ENCODE results near the gene KCP. TPM values are rescaled to one million over a fixed set of nuclear protein-coding genes. Genes with fewer than 3 reads are reported as not detected.

The KCP gene
- total and polyA plus RNA-seq, 8 donors, result 1.5 to 9.8 (median 7.0) TPM

- peak overlapping the region; percentile 47 to 56 for H3K4me3 ChIP-seq
- intact Hi-C loops (cut with DNase I), result no loop called here
- TF ChIP-seq, protein P1, sequence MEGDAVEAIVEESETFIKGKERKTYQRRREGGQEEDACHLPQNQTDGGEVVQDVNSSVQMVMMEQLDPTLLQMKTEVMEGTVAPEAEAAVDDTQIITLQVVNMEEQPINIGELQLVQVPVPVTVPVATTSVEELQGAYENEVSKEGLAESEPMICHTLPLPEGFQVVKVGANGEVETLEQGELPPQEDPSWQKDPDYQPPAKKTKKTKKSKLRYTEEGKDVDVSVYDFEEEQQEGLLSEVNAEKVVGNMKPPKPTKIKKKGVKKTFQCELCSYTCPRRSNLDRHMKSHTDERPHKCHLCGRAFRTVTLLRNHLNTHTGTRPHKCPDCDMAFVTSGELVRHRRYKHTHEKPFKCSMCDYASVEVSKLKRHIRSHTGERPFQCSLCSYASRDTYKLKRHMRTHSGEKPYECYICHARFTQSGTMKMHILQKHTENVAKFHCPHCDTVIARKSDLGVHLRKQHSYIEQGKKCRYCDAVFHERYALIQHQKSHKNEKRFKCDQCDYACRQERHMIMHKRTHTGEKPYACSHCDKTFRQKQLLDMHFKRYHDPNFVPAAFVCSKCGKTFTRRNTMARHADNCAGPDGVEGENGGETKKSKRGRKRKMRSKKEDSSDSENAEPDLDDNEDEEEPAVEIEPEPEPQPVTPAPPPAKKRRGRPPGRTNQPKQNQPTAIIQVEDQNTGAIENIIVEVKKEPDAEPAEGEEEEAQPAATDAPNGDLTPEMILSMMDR (IDR thresholded peaks at IDR 0.05), result no peak
- no peaks in the 10 kb centered on the region for H3K9me3 ChIP-seq
- peaks cover 14 to 28% of the 10 kb centered on the region in 2 donors for H3K4me1 ChIP-seq
- H3K27ac ChIP-seq, result no peak overlapping the region
- peaks cover 0 to 25% of the 10 kb centered on the region in 2 donors for H3K27me3 ChIP-seq
- peaks cover 0 to 21% of the 10 kb centered on the region in 2 donors for H3K36me3 ChIP-seq
- no peak for DNase-seq
- peak; percentile 35 for ATAC-seq
Observed at GRCh38 chr7:128868624-128869137, 41.8 kb downstream of the KCP start.

GRCh38 chr7:128867842-128868623, 42.5 kb downstream of the KCP start:
- H3K4me1 ChIP-seq, result peaks cover 19 to 32% of the 10 kb centered on the region in 2 donors

DNA sequence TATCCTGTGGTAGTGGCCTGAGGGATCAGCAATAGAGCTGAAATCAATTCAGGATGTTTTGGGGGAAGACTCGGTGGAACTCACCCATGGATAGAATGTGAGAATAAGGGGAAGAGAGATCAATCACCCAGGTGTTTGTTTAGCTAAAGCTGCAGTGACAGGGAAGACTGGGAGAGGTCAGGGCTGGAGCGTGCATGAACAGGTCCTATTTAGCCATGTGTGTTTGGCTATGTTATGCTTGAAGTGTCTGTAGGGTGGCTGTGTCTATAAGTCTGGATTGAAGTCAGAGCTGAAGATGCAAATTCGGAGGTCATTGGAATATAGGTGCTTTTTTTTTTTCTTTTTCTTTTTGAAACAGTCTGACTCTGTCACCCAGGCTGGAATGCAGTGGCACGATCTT, 43.3 kb downstream of the KCP start:
- intact Hi-C loops (cut with DNase I), result no loop called here
- peaks cover 0 to 25% of the 10 kb centered on the region in 2 donors for H3K27me3 ChIP-seq
- DNase-seq (no peak), ATAC-seq (no peak)
- H3K36me3 ChIP-seq, result peaks cover 0 to 21% of the 10 kb centered on the region in 2 donors
- H3K27ac ChIP-seq, result no peak overlapping the region
- H3K4me3 ChIP-seq, result no peak overlapping the region
- H3K9me3 ChIP-seq, result no peaks in the 10 kb centered on the region
- peaks cover 20 to 32% of the 10 kb centered on the region in 2 donors for H3K4me1 ChIP-seq
- TF ChIP-seq, protein P1 (IDR thresholded peaks at IDR 0.05), result no peak

More at GRCh38 chr7:128867842-128868623, 42.5 kb downstream of the KCP start:
- intact Hi-C loops (cut with DNase I), result no loop called here
- H3K9me3 ChIP-seq, result no peaks in the 10 kb centered on the region
- no peak for DNase-seq
- ATAC-seq, result no peak
- H3K4me3 ChIP-seq, result no peak overlapping the region
- no peak overlapping the region for H3K27ac ChIP-seq
- peaks cover 0 to 21% of the 10 kb centered on the region in 2 donors for H3K36me3 ChIP-seq
- TF ChIP-seq, protein P1 (IDR thresholded peaks at IDR 0.05), result no peak
- peaks cover 0 to 25% of the 10 kb centered on the region in 2 donors for H3K27me3 ChIP-seq

GRCh38 chr7:128865996-128866877, 44.3 kb downstream of the KCP start:
- intact Hi-C loops (cut with DNase I), result no loop called here
- Histone ChIP-seq H3K4me1 (peaks cover 23 to 37% of the 10 kb centered on the region in 2 donors), H3K9me3 (no peaks in the 10 kb centered on the region), H3K4me3 (no peak overlapping the region), H3K27me3 (peaks cover 0 to 25% of the 10 kb centered on the region in 2 donors), H3K27ac (no peak overlapping the region), H3K36me3 (peaks cover 0 to 21% of the 10 kb centered on the region in 2 donors)
- DNase-seq, result no peak
- TF ChIP-seq, protein P1 (IDR thresholded peaks at IDR 0.05), result no peak
- no peak for ATAC-seq
